ENCODE data around the gene NINJ1. TPM values are rescaled to one million over a fixed set of nuclear protein-coding genes. Genes with fewer than 3 reads are reported as not detected.

The NINJ1 gene
- total RNA-seq, 1 donor from 2014 or later, result 23.8 TPM

DNA sequence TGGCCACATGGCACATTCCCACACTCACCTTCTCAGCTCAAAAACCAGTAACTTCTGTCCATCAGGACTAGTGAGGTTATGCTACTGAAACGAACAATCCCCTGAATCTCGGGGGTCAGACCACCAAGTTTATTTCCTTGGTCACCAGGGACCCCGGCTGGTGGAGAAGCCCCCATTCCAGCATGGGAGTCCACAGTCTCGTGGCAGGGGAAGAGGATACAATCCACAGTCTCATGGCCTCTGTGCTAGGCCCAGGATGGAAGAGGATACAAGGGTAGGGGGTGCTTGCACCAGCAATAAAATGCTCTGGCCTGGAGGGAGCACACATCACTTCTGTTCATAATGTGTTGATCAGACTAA lies 45.4 kb downstream of the NINJ1 start:
- DNase-seq (ENCODE audit: low spot score), result no peak

DNA sequence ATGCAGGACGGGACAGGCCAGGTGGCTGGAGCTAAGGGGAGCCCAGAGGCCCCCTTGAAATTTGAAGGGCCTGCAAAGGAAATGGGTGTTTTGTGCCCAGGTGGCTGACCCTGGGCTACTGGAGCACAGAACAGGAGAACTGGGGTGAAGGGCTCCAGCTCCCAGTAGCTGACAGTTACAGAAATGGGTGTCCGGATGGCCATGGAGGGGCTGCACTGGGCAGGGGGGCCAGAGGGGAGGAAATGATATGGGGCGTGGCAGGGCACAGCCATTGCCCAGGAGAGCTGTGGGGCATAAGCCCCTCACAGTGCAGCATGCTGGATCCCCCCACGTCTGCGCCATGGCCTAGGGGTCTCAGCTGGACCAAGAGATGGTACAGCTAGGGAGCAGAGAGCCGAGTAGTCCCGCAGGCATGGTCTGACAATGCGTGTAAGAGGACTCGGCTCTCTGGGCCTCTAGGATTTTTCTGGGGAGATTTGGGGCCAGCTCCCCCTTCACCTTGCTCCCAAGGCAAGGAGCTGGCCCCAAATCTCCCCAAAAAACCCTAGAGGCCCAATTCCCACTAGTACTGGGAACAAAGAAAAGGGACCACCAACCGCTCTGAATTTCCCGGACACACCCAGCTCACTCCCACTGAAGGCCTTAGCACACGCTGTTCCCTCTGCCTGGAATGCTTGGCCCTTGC lies 45.9 kb downstream of the NINJ1 start:
- no peak for DNase-seq (ENCODE audit: low spot score)

DNA sequence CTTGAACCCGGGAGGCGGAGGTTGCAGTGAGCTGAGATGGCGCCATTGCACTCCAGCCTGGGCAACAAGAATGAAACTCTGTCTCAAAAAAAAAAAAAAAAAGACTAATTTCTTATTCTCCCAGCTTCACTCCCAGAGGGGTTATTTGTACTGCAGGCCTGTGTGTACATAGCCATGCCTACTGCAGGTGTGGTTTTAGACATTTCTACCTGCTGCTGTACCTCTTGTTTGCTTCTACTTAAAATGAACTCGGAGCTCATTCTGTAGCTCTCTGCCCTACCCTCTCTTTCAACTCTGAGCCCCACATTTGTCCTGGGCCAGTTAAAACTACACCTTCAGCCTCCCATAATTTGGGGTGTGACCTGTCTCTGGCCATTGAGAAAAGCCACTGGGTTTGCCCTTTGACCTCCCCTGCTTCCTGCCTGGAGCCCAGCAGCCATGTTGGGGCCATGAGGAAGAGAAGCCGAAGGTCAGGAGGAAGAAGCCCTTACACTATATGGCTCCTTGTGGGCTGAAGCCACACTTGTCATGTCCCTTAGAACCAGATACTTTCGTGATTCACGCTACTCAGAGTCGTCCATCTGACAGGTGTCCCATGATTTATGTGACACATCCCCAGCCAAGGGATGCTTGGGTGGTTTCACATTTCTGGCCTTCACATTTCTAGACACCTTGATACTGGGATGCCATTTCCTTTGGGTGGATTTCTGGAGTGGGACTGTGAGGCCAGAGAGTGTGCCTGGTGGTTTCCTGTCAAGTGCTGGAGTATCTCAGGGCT lies 47.4 kb downstream of the NINJ1 start:
- no peak for DNase-seq (ENCODE audit: low spot score)

DNA sequence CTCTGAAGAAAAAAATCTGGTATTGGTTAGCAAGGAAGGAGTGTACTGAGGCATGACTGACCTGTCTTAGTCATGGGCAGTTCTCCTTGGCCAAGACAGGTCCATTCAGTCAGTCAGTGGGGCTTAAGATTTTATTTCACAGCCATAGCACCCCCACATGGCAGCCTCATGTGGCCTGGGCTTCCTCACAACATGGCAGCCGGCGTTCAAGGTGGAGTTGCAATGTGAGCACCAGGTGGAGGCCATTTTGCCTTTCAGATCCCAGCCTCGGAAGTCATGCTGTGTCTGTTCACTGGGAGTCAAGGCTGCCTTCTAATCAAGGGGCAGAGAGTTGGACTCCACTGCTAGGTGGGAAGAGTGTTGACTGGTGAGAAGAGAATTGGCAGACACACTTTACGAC lies 48.4 kb downstream of the NINJ1 start:
- DNase-seq (ENCODE audit: low spot score), result no peak

DNA sequence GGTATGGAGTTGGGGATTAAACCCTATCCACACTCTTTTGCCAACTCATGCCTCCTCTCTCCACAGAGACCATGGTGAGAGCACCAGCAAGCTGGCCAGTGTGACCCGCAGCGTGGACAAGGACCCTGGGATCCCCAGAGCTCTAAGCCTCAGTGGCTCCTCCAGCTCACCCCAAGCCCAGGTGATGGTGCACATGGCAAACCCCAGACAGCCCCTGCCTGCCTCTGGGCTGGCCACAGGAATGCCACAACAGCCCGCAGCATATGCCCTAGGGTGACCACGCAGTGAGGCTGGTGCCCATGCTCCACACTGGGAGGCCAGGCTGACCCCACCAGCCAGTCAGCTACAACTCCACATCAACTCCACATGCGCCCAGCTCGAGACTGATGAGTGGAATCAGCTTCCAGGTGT lies 49.6 kb downstream of the NINJ1 start:
- DNase-seq (ENCODE audit: low spot score), result no peak

DNA sequence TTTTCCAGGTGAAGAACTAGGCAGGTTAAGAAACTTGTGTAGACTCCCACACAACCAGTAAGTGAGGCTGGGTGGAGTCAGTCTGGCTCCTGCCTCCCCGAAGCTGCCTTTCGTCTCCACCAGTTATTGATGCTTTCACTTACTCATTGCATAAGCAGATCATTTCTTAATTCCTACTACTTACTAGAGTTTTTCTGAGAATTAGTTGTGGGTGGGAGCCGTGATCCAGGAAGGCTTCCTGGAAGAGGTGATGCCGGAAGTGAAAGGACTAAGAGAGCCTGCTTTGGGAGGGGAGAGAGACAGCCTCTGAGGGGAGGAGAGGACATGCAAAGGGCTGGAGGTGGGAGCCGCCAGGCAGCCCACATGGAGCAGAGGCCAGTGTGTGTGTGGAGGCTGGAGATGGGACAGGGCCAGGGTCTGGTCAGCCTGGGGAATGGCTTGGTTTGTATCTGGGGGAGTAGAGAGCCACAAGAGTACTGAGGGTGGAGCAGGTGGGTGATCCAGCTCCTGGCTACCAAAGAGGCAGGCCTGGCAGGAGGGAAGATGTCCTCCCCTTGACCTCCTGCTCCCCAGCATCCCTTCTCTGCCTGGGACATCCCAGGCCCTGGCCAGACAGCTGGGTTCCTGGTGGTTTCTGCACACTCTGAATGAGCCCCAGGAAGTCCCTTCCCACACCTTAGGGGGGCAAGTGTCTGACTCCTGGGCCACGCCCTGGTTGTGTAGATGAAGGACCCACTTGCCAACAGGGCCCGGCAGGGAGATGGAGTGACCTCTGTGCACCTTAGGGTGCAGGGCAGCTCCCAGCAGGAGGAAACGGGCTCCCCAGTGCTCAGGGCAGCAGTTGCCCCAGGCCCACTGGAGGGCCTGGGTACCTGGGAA lies 50.2 kb downstream of the NINJ1 start:
- DNase-seq (ENCODE audit: low spot score), result no peak

DNA sequence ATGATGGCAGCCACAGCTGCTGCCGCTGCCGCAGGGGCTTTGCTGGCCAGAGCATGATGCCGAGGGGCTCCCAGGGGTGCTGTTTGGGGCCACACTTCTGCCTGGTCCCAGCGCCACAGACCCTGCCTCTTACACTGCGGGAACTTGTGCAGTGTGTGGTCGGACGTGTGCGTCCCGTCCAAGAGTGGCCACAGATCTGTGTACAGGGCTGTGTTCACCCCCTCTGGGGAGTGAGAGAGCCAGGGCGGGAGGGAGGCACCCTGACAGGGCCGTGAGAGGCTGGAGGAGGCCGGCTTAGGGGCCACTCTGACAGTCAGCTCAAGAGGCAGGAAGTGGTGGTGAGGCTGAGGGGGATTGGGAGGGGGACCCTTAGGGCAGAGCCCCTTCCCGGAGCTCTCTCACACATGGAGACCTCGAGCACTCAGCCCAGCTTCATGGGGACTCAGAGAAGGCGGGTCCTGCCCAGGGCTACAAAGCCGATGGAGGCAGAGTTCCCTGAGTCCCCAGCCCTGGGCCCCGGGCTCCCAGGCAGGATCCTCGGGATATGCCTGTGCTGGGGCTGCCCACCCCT lies 51.1 kb downstream of the NINJ1 start:
- no peak for DNase-seq (ENCODE audit: low spot score)

DNA sequence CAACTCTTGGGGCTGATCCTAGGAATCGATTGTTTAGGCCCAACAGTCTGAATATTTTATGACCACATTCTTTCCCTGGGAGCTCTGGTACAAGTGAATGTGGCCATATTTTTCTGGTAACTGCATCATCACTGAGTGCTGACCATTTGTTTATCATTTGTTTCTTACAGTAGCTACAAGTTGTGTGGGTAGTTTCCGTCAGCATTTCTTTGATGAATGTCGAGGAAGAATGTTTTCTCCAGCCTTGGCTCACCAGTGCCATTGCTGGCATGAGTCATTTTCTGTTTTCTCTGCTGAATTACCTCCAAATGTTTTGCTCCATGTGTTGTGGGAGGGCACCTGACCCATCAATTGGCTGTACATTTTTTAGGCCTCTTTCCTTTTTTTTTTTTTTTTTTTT lies 52.1 kb downstream of the NINJ1 start:
- no peak for DNase-seq (ENCODE audit: low spot score)

DNA sequence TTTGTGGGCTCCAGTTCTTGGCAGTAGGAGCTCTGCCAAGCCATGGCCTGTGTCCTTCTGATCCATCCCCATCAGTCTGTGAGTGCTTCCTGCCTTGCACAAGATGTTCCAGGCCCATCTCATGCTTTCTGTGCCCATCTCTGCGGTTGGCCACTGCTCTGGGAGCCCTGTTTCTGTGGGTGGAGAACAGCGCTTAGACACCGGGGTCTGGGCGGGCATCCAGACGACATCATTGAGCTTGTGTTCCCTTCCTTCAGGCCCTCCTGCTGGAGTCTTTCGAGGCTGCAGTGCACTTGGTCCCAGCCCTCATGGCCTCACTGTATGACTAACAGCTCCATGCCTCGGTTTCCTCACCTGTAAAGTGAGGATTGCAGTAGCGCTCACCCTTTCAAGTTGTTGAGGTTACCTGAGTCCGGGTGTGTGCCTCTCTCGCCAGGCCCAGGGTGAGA lies 52.9 kb downstream of the NINJ1 start:
- DNase-seq (ENCODE audit: low spot score), result no peak

DNA sequence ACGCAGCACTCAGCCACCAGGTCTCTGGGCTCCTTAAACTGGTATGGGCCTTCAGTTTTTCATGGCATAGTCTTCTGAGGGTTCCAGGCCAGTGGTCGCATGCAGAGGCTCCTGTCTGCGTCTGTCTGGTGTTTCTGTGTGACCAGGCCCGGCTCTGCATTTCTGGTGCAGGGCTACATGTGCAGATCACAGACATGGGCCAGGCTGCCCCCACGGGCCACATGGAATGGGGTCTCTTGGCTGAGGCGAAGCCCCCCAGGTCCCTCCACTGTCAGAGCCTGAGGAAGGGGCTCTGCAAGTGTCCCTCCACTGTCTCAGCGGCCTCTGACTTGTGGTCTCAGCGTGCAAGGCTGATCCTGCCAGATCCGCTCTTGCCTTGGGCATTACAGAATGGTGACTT lies 53.6 kb downstream of the NINJ1 start:
- no peak for DNase-seq (ENCODE audit: low spot score)

DNA sequence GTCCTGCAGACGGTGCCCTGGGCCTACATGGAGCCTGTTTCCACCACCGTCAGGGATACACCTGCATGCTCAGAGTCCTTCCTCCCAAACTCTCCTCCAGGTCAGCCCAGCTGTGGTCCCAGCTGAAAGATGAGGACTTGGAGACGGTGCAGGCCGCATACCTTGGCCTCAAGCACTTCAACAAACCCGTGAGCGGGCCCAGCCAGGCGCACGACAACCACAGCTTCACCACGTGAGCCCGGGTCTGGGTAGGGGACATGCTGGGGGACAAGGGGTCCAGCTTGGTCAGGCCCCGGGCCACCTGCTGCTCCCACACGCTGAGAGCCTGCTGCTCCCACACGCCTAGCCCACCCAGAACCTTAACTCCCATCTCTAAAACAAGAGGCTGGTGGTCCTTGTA lies 54.7 kb downstream of the NINJ1 start:
- no peak for DNase-seq (ENCODE audit: low spot score)

DNA sequence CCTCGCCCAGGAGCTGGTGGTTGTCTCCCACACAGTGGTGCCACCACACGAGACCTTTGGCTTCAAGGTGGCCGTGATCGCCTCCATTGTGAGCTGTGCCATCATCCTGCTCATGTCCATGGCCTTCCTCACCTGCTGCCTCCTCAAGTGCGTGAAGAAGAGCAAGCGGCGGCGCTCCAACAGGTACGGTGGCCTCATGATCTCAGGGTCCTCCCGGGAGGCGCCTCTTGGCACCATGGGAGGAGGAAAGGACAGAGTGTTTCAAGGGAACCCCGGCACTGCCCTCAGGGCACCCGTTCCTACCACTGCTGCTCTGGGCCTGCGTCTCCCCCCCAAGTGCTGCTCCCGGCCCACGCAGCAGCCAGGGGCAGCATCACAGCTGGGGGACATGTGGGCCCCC lies 56.2 kb downstream of the NINJ1 start:
- no peak for DNase-seq (ENCODE audit: low spot score)

DNA sequence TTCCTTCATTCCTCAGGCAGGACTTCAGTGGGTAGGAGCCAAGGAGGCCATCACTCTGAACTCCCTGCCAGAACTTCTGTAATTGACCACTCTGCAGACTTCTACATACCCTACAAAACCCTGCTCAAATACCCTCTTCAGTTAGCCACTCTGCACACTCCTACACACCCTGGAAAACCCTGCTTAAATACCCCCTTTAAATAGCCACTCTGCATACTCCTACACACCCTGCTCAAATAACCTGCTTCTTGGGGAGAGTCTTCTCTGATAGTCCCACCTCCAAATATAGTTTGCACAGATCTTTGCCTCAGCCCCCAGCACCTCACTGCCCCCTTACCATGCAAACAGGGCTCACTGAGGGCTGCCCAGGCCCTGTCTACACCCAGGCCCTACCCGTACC lies 56.7 kb downstream of the NINJ1 start:
- DNase-seq (ENCODE audit: low spot score), result no peak

DNA sequence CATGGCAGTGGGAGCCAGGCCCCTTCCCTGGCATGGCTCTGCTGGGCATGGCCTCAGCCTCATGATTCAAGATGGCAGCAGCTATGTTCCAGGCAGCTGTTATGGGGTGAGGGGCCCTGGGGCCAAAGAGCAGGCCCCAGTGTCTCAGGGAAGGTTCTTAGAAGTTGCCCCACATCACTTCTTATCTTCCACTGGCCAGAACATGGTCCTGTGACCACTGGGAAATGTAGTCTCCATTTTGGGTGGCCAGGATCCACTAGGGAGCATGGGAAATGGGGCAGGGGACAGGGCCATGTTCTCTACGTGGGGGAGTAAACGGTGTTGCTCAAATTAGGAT lies 57.3 kb downstream of the NINJ1 start:
- no peak for DNase-seq (ENCODE audit: low spot score)

DNA sequence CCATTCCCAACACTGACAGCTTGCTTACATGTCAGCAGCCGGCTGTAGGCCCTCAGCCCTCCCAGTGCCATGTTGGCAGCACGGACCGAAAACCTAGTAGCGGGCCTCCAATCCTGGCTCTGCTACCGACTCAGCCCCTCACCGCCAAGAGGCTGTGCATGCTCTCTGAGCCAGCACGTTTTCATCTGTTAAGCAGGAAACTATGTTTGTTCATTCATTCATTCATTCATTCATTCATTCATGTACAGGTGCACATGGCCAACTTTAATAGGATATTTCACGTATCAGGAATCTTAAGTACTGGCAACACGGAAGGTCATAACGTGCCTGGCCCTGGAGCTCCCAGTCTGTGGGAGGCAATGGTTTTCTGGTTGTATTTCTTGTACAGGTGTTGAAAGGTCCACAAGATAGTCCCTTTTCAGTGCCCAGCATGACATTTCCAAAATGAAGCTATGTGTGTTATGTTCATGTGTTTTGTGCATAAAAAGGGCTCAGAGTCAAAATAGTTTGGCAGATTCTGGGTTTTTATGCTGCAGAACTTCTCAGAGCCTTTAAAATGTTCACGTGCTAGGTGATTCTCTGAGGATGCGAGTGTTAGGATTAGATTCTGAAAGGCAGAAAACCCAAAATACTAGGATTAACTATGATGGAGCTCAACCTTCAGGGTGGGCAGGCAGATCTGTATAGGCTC lies 57.8 kb downstream of the NINJ1 start:
- DNase-seq (ENCODE audit: low spot score), result no peak

DNA sequence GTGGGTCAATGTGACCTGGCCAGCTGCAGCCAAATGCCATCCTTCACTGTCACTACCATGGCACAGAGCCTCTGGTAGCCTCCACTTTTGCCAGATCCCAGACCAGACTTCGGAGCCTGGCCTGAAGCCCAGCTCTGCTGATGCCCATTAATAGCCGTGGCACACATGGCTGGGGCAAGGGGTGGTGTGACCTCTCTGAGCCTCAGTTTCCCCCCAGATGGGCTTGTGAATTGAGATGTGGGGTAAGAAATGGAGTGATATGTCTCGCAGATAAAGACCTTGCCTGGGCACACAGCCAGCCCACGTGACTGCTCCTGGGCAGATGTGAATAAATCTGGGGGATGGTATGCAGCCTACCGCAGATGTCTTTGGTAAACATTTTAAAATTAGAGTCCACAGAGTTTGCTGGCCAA lies 61.7 kb downstream of the NINJ1 start:
- DNase-seq (ENCODE audit: low spot score), result peak; percentile 34

Other genes starting within 250 kb of the NINJ1 start
- gene FGD3, start 186.7 kb downstream of the NINJ1 start, total RNA-seq (ENCODE audit: insufficient read depth, low replicate concordance), result 4.8 TPM
- gene SUSD3, start 75.5 kb downstream of the NINJ1 start, total RNA-seq (ENCODE audit: insufficient read depth, low replicate concordance), result not detected
- gene CARD19, start 38.0 kb downstream of the NINJ1 start, total RNA-seq (ENCODE audit: insufficient read depth, low replicate concordance), result 16.1 TPM
- 10.4 TPM for gene WNK2, start 49.9 kb upstream of the NINJ1 start, total RNA-seq (ENCODE audit: insufficient read depth, low replicate concordance)

Measured in umbilical cord (tissue), 2 donors.